MM.1S (cell line): ENCODE results near the gene HLA-DQA1.

ENCODE experiments used
- DNase-seq: peaks from one replicate; pipeline ENCODE4 v3.0.0-alpha.2; 2015
- H2AFZ ChIP-seq: fragments of 300-600 bp; sonication (generic); 2 replicates; pipeline ENCODE4 v1.6.0; 2016; ENCODE audit warnings: antibody characterized with exemption, low read length
- H3F3A ChIP-seq: fragments of 300-600 bp; sonication (generic); 2 replicates; pipeline ENCODE4 v1.6.1; 2016; ENCODE audit warnings: mild to moderate bottlenecking, antibody characterized with exemption, low read length, moderate library complexity, mixed read lengths; ENCODE audit not compliant: insufficient read depth
- H3K27ac ChIP-seq: fragments of 300-600 bp; sonication (generic); 2 replicates; pipeline ENCODE4 v1.5.1; 2016; ENCODE audit warnings: mild to moderate bottlenecking, low read length
- H3K27me3 ChIP-seq: fragments of 300-600 bp; sonication (generic); replicated peaks from 2 replicates; pipeline ENCODE4 v1.6.0; 2016; ENCODE audit warnings: low read length; ENCODE audit not compliant: insufficient read depth
- H3K36me3 ChIP-seq: fragments of 300-600 bp; sonication (generic); replicated peaks from 2 replicates; pipeline ENCODE4 v1.6.1; 2016; ENCODE audit warnings: mild to moderate bottlenecking, low read length, mixed read lengths; ENCODE audit not compliant: insufficient read depth
- H3K4me1 ChIP-seq: fragments of 300-600 bp; sonication (generic); 2 replicates; pipeline ENCODE4 v1.6.1; 2016; ENCODE audit warnings: low read length, mixed read lengths
- H3K4me2 ChIP-seq: fragments of 300-600 bp; sonication (generic); 2 replicates; pipeline ENCODE4 v1.6.0; 2016; ENCODE audit warnings: low read depth, low read length
- H3K4me3 ChIP-seq: fragments of 300-600 bp; sonication (generic); 2 replicates; pipeline ENCODE4 v1.5.1; 2016; ENCODE audit warnings: low read length, mixed read lengths
- H3K79me2 ChIP-seq: fragments of 300-600 bp; sonication (generic); 2 replicates; pipeline ENCODE4 v1.6.1; 2016; ENCODE audit warnings: mixed run types, low read length, mixed read lengths
- H3K9ac ChIP-seq: fragments of 300-600 bp; sonication (generic); 2 replicates; pipeline ENCODE4 v1.6.1; 2016; ENCODE audit warnings: low read length, mixed read lengths
- H3K9me2 ChIP-seq: fragments of 300-600 bp; sonication (generic); replicated peaks from 2 replicates; pipeline ENCODE4 v1.6.1; 2016; ENCODE audit warnings: mild to moderate bottlenecking, low read length, mixed read lengths; ENCODE audit not compliant: insufficient read depth
- H3K9me3 ChIP-seq: fragments of 300-600 bp; sonication (generic); replicated peaks from 2 replicates; pipeline ENCODE4 v1.6.1; 2016; ENCODE audit warnings: mild to moderate bottlenecking, low read length, mixed read lengths; ENCODE audit not compliant: insufficient read depth
- H4K20me1 ChIP-seq: fragments of 300-600 bp; sonication (generic); 2 replicates; pipeline ENCODE4 v1.6.1; 2016; ENCODE audit warnings: mild to moderate bottlenecking, low read length, moderate library complexity, mixed read lengths; ENCODE audit not compliant: insufficient read depth
- CTCF ChIP-seq: fragments of 300-600 bp; sonication (generic); IDR thresholded peaks from 2 replicates; pipeline ENCODE4 v1.5.1; 2016; ENCODE audit warnings: antibody characterized with exemption, low read length, mixed read lengths
- EZH2 ChIP-seq: fragments of 300-600 bp; sonication (generic); optimal IDR thresholded peaks from 2 replicates; pipeline ENCODE3; 2017; ENCODE audit warnings: low read depth, mild to moderate bottlenecking, antibody characterized with exemption, low read length, mixed read lengths
- EZH2phosphoT487 ChIP-seq: fragments of 300-600 bp; sonication (generic); IDR thresholded peaks from 2 replicates; pipeline ENCODE4 v1.6.1; 2018; ENCODE audit warnings: antibody characterized with exemption, low read length

Gene HLA-DQA1

GRCh38 chr6:32659856-32660595 is 22.8 kb downstream of the HLA-DQA1 start:
- peak; percentile 79 for DNase-seq
- no peak overlapping the region for H2AFZ ChIP-seq
- no peaks in the 10 kb centered on the region for H3K9me3 ChIP-seq
- TF ChIP-seq EZH2phosphoT487 (no peak), CTCF (no peak)
- 0 out of 2 replicates have a peak, but pooled peaks cover 7% of the 10 kb centered on the region for H3K4me1 ChIP-seq
- H3K9me2 ChIP-seq = no peaks in the 10 kb centered on the region
- no peaks in the 10 kb centered on the region for H3K79me2 ChIP-seq
- H3K27ac ChIP-seq = peak overlapping the region; percentile 20; the same call in 1 of the 2 replicates
- H3K27me3 ChIP-seq = no peaks in the 10 kb centered on the region
- H3K4me2 ChIP-seq = peak overlapping the region; percentile 5; the same call in 1 of the 2 replicates
- no peak overlapping the region for H3K4me3 ChIP-seq
- H4K20me1 ChIP-seq = no peaks in the 10 kb centered on the region
- no peak overlapping the region for H3K9ac ChIP-seq
- no peaks in the 10 kb centered on the region for H3K36me3 ChIP-seq
- H3F3A ChIP-seq = no peaks in the 10 kb centered on the region

GRCh38 chr6:32662099-32662498 is 24.9 kb downstream of the HLA-DQA1 start:
- Histone ChIP-seq H3K9ac (no peak overlapping the region), H2AFZ (no peak overlapping the region), H3K9me2 (no peaks in the 10 kb centered on the region), H3K36me3 (no peaks in the 10 kb centered on the region), H3K27me3 (no peaks in the 10 kb centered on the region), H4K20me1 (no peaks in the 10 kb centered on the region), H3K27ac (no peak overlapping the region), H3K79me2 (no peaks in the 10 kb centered on the region), H3F3A (no peaks in the 10 kb centered on the region), H3K4me2 (no peak overlapping the region), H3K9me3 (no peaks in the 10 kb centered on the region), H3K4me1 (0 out of 2 replicates have a peak, but pooled peaks cover 7% of the 10 kb centered on the region), H3K4me3 (no peak overlapping the region)
- no peak for DNase-seq
- TF ChIP-seq EZH2 (no peak), CTCF (no peak), EZH2phosphoT487 (no peak)

GRCh38 chr6:32662836-32663235 is 25.6 kb downstream of the HLA-DQA1 start:
- Histone ChIP-seq H3K9me2 (no peaks in the 10 kb centered on the region), H3K9ac (no peak overlapping the region), H3K4me1 (0 out of 2 replicates have a peak, but pooled peaks cover 7% of the 10 kb centered on the region), H3K9me3 (no peaks in the 10 kb centered on the region), H3K27ac (no peak overlapping the region), H2AFZ (no peak overlapping the region), H3F3A (no peaks in the 10 kb centered on the region), H3K36me3 (no peaks in the 10 kb centered on the region), H3K79me2 (no peaks in the 10 kb centered on the region), H3K27me3 (no peaks in the 10 kb centered on the region), H3K4me3 (no peak overlapping the region), H4K20me1 (no peaks in the 10 kb centered on the region), H3K4me2 (no peak overlapping the region)
- no peak for DNase-seq
- TF ChIP-seq EZH2 (no peak), CTCF (no peak), EZH2phosphoT487 (no peak)
